H9 (cell line): ENCODE results near the gene FAM221B. TPM values are rescaled to one million over a fixed set of nuclear protein-coding genes. Genes with fewer than 3 reads are reported as not detected.

Source experiments
- DNase-seq: peaks from one replicate; pipeline ENCODE4 v3.0.0-alpha.2; 2017
- H2AFZ ChIP-seq: one replicate; pipeline ENCODE4 v1.6.1; 2013; ENCODE audit warnings: mild to moderate bottlenecking, low read length, control low read depth, moderate library complexity
- H2AK5ac ChIP-seq: 2 replicates; pipeline ENCODE4 v1.6.1; 2013; ENCODE audit warnings: low read length, control low read depth, mixed read lengths; ENCODE audit not compliant: insufficient read length
- H2BK120ac ChIP-seq: one replicate; pipeline ENCODE4 v1.6.1; 2013; ENCODE audit warnings: low read depth, mild to moderate bottlenecking, low read length, control low read depth, inconsistent platforms; ENCODE audit not compliant: poor library complexity, severe bottlenecking
- H2BK12ac ChIP-seq: 2 replicates; pipeline ENCODE4 v1.6.1; 2013; ENCODE audit warnings: low read length, control low read depth, mixed read lengths, low read depth; ENCODE audit not compliant: insufficient read length
- H2BK15ac ChIP-seq: 2 replicates; pipeline ENCODE4 v1.6.1; 2013; ENCODE audit warnings: low read depth, low read length, control low read depth
- H2BK20ac ChIP-seq: one replicate; pipeline ENCODE4 v1.6.1; 2013; ENCODE audit warnings: low read depth, mild to moderate bottlenecking, low read length, control low read depth, inconsistent platforms; ENCODE audit not compliant: poor library complexity, severe bottlenecking
- H2BK5ac ChIP-seq: 2 replicates; pipeline ENCODE4 v1.6.1; 2013; ENCODE audit warnings: low read length, control low read depth, mixed read lengths; ENCODE audit not compliant: insufficient read length
- H3K14ac ChIP-seq: 2 replicates; pipeline ENCODE4 v1.6.1; 2013; ENCODE audit warnings: low read length, control low read depth; ENCODE audit not compliant: insufficient read depth
- H3K18ac ChIP-seq: 2 replicates; pipeline ENCODE4 v1.6.1; 2013; ENCODE audit warnings: low read depth, mild to moderate bottlenecking, mixed read lengths, low read length, control low read depth; ENCODE audit not compliant: insufficient read length
- H3K23ac ChIP-seq: 2 replicates; pipeline ENCODE4 v1.6.1; 2013; ENCODE audit warnings: low read length, control low read depth, mixed read lengths, low read depth; ENCODE audit not compliant: insufficient read length
- H3K23me2 ChIP-seq: 2 replicates; pipeline ENCODE4 v1.6.1; 2013; ENCODE audit warnings: low read depth, mild to moderate bottlenecking, mixed read lengths, low read length, control low read depth; ENCODE audit not compliant: insufficient read length, poor library complexity, severe bottlenecking
- H3K27ac ChIP-seq: 2 replicates; pipeline ENCODE4 v1.5.1; 2013; ENCODE audit warnings: low read length, control low read depth, mixed read lengths, low read depth; ENCODE audit not compliant: insufficient read length
- H3K27me3 ChIP-seq: 2 replicates; pipeline ENCODE4 v1.6.1; 2013; ENCODE audit warnings: low read length, control low read depth, inconsistent platforms; ENCODE audit not compliant: insufficient read depth
- H3K4ac ChIP-seq: 2 replicates; pipeline ENCODE4 v1.6.1; 2013; ENCODE audit warnings: low read depth, mild to moderate bottlenecking, control low read depth, inconsistent platforms, low read length, moderate library complexity
- H3K4me1 ChIP-seq: 2 replicates; pipeline ENCODE4 v1.6.1; 2013; ENCODE audit warnings: low read length, control low read depth, inconsistent platforms; ENCODE audit not compliant: insufficient read depth
- H3K4me2 ChIP-seq: 2 replicates; pipeline ENCODE4 v1.6.1; 2013; ENCODE audit warnings: low read length, control low read depth, mixed read lengths; ENCODE audit not compliant: insufficient read length, insufficient read depth
- H3K56ac ChIP-seq: 2 replicates; pipeline ENCODE4 v1.6.1; 2013; ENCODE audit warnings: low read depth, mild to moderate bottlenecking, mixed read lengths, low read length, control low read depth; ENCODE audit not compliant: insufficient read length
- H3K79me1 ChIP-seq: 2 replicates; pipeline ENCODE4 v1.6.1; 2013; ENCODE audit warnings: low read depth, mild to moderate bottlenecking, moderate library complexity, low read length, control low read depth, inconsistent platforms; ENCODE audit not compliant: insufficient read depth, poor library complexity, severe bottlenecking
- H3K79me2 ChIP-seq: 2 replicates; pipeline ENCODE4 v1.6.1; 2013; ENCODE audit warnings: low read length, control low read depth, inconsistent platforms; ENCODE audit not compliant: insufficient read depth
- H3K9ac ChIP-seq: 2 replicates; pipeline ENCODE4 v1.6.1; 2013; ENCODE audit warnings: low read length, control low read depth, mixed read lengths; ENCODE audit not compliant: insufficient read length; ENCODE audit errors: extremely low read depth
- H3K9me3 ChIP-seq: one replicate; pipeline ENCODE4 v1.6.1; 2013; ENCODE audit warnings: low read depth, low read length, inconsistent platforms; ENCODE audit not compliant: control insufficient read depth
- H3T11ph ChIP-seq: one replicate; pipeline ENCODE4 v1.6.1; 2013; ENCODE audit warnings: mild to moderate bottlenecking, low read length, control low read depth, inconsistent platforms
- H4K20me1 ChIP-seq: one replicate; pipeline ENCODE4 v1.6.1; 2013; ENCODE audit not compliant: control insufficient read depth, insufficient read length, insufficient read depth
- H4K5ac ChIP-seq: 2 replicates; pipeline ENCODE4 v1.6.1; 2013; ENCODE audit warnings: low read depth, mild to moderate bottlenecking, mixed read lengths, low read length, control low read depth; ENCODE audit not compliant: insufficient read length
- H4K8ac ChIP-seq: replicated peaks from 2 replicates; pipeline ENCODE4 v1.6.1; 2013; ENCODE audit warnings: low read length, control low read depth, mixed read lengths, low read depth; ENCODE audit not compliant: insufficient read length
- H4K91ac ChIP-seq: 2 replicates; pipeline ENCODE4 v1.6.1; 2013; ENCODE audit warnings: low read depth, mild to moderate bottlenecking, moderate library complexity, mixed read lengths, low read length, control low read depth; ENCODE audit not compliant: insufficient read length
- H3K27ac Mint-ChIP-seq, 3 experiments: 2 replicates in 2 of 3; 3 replicates in 1 of 3; pipeline ENCODE4 v1.8.0; 2020 to 2021; ENCODE audit warnings: mixed read lengths in 3 of 3, mild to moderate bottlenecking in 1 of 3, moderate library complexity in 1 of 3
- H3K27me3 Mint-ChIP-seq: 2 replicates; pipeline ENCODE4 v1.8.0; 2021; ENCODE audit warnings: low read depth, mild to moderate bottlenecking, moderate library complexity, mixed read lengths
- H3K36me3 Mint-ChIP-seq, 3 experiments: 2 replicates in 2 of 3; 3 replicates in 1 of 3; pipeline ENCODE4 v1.8.0; 2020 to 2021; ENCODE audit warnings: low read depth in 3 of 3, mixed read lengths in 3 of 3; ENCODE audit not compliant: insufficient read depth in 1 of 3
- H3K4me1 Mint-ChIP-seq, 2 experiments: 2 replicates each; pipeline ENCODE4 v1.8.0; 2020; ENCODE audit warnings: mixed read lengths in 2 of 2
- H3K4me3 Mint-ChIP-seq, 2 experiments: 2 replicates in 1 of 2; 3 replicates in 1 of 2; pipeline ENCODE4 v1.8.0; 2020 to 2021; ENCODE audit warnings: mild to moderate bottlenecking in 2 of 2, mixed read lengths in 2 of 2, moderate library complexity in 1 of 2
- H3K9me3 Mint-ChIP-seq, 2 experiments: 2 replicates in 1 of 2; 3 replicates in 1 of 2; pipeline ENCODE4 v1.8.0; 2020; ENCODE audit warnings: mild to moderate bottlenecking in 2 of 2, mixed read lengths in 2 of 2, moderate library complexity in 1 of 2
- CTCF ChIP-seq: fragments of 200-600 bp; sonication (generic); conservative IDR thresholded peaks from 3 replicates; pipeline ENCODE4 v1.8.0; 2021; ENCODE audit warnings: antibody characterized with exemption, mild to moderate bottlenecking
- WGBS: extraction: QIAGEN DNeasy Blood & Tissue Kit; methylation state at CpG from one replicate; pipeline ENCODE4 v1.1.7; 2013; ENCODE audit warnings: missing lambda C conversion rate, low lambda C conversion rate, mixed read lengths; ENCODE audit not compliant: insufficient read length; ENCODE audit errors: extremely low coverage; 5-methylcytosine and 5-hydroxymethylcytosine counted together
- total RNA-seq: library from RNA; stranded (reverse); gene quantifications from 2 replicates; pipeline ENCODE4 v1.2.1, GENCODE V29; 2021

FAM221B gene
- total RNA-seq, 1 experiment from 2014 or later, result not detected

GRCh38 chr9:35844628-35845270, 16.2 kb upstream of the FAM221B start:
- no peaks in the 10 kb centered on the region for H4K20me1 ChIP-seq
- H3K27ac ChIP-seq, result peak overlapping the region; percentile 35
- H4K8ac ChIP-seq, result no peak overlapping the region
- no peaks in the 10 kb centered on the region for H3K79me2 ChIP-seq
- H2AFZ ChIP-seq, result no peak overlapping the region
- H3K4me1 ChIP-seq, result peaks cover 14% of the 10 kb centered on the region; the same call in 1 of the 2 replicates
- no peak overlapping the region for H4K5ac ChIP-seq
- H3K14ac ChIP-seq, result no peak overlapping the region
- H3K9me3 ChIP-seq, result no peaks in the 10 kb centered on the region
- H2BK5ac ChIP-seq, result no peak overlapping the region
- no peak overlapping the region for H2BK15ac ChIP-seq
- no peak for DNase-seq
- no peak overlapping the region for H2AK5ac ChIP-seq
- peaks cover 7% of the 10 kb centered on the region for H3K23me2 ChIP-seq
- no peak overlapping the region for H2BK12ac ChIP-seq
- H3T11ph ChIP-seq, result no peak overlapping the region
- peaks cover 21% of the 10 kb centered on the region for H3K27me3 Mint-ChIP-seq
- H3K27ac Mint-ChIP-seq, result peak overlapping the region; percentile 2 to 77 (median 15); a peak in 5 of 7 replicates
- no peaks in the 10 kb centered on the region for H3K79me1 ChIP-seq
- H3K23ac ChIP-seq, result no peak overlapping the region
- TF ChIP-seq CTCF, result no peak
- peak overlapping the region; percentile 39 for H3K4me2 ChIP-seq
- H3K18ac ChIP-seq, result no peak overlapping the region
- no peak overlapping the region for H4K91ac ChIP-seq
- peak overlapping the region; percentile 12 to 25; a peak in 4 of 5 replicates for H3K4me3 Mint-ChIP-seq
- WGBS, result no CpG with 5 or more reads among the region's 7 CpGs
- no peak overlapping the region for H3K9ac ChIP-seq
- H2BK20ac ChIP-seq, result no peak overlapping the region
- no peak overlapping the region for H2BK120ac ChIP-seq
- H3K36me3 Mint-ChIP-seq, result peaks cover 1 to 17% (median 8%) of the 10 kb centered on the region in 3 experiments; a peak in 5 of 7 replicates
- no peaks in the 10 kb centered on the region; the same call in 1 of the 2 replicates for H3K27me3 ChIP-seq
- peaks cover 31 to 39% of the 10 kb centered on the region in 2 experiments for H3K4me1 Mint-ChIP-seq
- no peak overlapping the region for H3K56ac ChIP-seq
- no peak overlapping the region for H3K4ac ChIP-seq
- H3K9me3 Mint-ChIP-seq, result no peaks in the 10 kb centered on the region
